HG02642 (cell line): Measurements from ENCODE around the gene CLEC20A.
"Not testable (repeated sequence)": the region's sequence is repeated elsewhere in the genome, so short reads cannot be mapped to it uniquely, and the experiment has no call there.

Source experiments
- ATAC-seq: cut with Tn5 transposase; IDR thresholded peaks from one replicate; pipeline ENCODE4 v1.9.1; 2021; ENCODE audit warnings: mild to moderate bottlenecking; ENCODE audit not compliant: unreplicated experiment, poor library complexity

CLEC20A gene

DNA sequence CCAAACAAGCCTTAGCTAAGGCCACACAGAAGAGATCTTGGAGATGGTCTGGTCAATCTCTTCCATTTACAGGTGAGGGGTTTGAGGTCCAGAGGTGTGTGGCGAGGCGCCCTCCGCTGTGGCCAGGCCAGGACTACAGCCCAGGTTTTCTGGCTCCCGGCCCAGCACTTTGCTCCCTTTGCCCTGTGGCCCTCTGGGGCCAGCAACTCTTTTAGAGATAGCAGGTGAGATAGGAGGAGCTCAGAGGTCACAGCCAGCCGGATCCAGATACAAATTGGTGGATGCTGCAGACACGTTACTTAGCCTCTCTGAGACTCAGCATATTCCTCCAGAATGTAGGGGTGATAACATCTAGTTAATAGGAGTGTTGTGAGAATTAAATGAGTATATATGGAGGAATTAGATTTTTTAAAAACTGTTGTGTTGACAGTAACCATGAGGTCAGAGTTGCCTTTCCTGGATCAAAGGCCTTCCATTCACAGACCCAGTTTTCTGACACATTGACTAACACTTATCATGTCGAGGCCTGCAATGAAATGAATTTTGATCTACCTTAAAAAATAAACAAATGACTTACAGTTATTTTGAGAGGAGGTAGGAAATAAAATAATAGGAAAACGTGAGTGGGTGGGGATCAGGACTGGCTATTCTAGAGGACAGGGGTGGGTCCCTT is 32.7 kb upstream of the CLEC20A start:
- no peak for ATAC-seq

DNA sequence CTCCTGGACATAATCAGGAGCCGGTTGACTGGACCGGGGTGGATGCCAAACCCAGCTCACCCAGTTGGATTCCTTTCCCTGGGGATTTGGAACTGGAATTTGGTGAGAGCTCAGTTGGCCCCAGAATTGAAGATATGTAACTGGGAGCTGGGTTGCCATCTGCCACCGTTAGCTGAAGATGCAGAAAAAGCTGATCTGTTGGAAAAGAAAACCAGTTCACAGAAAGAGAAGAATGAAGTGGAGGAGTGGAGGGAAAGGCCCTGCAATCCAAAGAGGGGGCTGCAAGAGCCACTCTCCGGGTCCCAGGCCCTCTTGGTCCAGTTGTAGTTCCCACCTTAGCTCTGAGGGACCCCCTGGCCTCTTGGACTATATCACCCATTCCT is 32.2 kb upstream of the CLEC20A start:
- no peak for ATAC-seq

DNA sequence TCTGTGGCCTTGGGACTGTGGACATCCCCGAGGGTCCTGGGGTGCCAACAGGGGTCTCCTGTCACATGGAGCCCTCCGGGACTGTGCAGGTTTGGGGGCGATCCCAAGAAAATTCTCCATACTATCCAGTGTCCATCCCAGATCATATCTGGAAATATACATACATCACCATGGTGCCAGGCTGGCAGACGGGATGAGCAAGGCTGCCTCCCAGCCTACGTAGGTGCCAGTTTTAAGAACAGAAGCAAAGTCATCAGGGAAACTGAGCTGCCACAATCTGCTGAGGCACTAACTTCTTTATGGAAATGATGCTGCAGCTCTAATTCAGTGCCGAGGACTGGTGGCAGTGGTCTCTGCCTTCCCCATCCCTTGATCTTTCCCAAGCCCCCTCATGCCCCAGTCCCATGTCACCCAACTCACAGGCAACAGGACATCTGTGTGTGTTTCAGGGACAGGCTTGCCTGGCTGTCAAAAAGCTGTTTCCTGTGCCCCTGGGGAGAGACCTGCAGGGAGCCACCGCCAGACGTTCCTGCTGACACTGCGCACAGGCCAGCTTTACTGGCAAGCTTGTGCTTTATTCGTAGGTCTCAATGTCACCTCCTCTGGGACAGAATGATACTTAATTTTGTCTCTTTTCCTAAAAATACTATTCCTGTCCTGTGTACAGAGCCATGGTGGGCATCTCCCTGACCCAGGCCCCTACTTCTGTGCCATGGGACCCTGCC is 31.6 kb upstream of the CLEC20A start:
- ATAC-seq: no peak

GRCh38 chr1:178527117-178527516 is 30.4 kb upstream of the CLEC20A start:
- ATAC-seq: no peak

- no peak for ATAC-seq
These were observed 24.5 kb upstream of the CLEC20A start for GRCh38 chr1:178521241-178521640.

GRCh38 chr1:178520803-178521202 is 24.0 kb upstream of the CLEC20A start:
- no peak for ATAC-seq

DNA sequence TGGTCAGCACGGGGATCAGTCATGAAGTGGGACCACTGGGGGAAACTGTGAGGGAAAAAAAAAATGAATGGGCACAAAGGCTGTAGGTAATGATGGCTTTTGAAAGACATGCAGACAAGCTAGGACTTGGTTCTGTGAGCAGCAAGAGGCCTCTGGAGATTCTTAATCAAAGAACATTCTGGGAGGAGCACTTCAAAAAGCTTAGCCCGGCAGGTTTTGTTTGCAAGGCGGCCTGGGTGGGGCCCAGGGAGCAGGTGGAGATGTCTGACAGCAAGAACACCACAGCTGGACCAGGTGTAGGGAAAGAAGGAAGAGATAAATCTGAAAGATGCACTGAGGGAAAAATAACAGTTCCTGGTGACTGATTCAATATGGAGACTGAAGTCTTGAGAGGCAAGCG is 22.1 kb upstream of the CLEC20A start:
- no peak for ATAC-seq

DNA sequence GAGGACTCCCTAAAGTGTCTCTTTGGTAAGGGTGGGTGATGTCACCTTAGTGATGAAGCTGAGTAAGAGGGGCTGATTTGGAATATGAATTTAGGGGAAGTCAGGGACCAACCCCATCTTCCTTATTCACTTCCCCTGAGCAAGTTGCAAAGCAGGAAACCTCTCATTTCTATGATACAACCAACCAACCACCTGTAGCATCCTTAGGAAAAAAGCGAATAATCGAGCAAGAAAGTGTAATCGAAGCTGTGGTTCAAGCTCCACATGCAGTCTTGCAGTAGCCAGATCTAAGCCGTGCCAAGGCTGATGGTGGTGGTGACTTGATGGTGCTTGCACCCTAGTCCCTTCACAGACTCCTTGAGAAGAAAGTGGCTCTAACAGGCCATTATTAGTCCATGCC is 19.3 kb upstream of the CLEC20A start:
- no peak for ATAC-seq

DNA sequence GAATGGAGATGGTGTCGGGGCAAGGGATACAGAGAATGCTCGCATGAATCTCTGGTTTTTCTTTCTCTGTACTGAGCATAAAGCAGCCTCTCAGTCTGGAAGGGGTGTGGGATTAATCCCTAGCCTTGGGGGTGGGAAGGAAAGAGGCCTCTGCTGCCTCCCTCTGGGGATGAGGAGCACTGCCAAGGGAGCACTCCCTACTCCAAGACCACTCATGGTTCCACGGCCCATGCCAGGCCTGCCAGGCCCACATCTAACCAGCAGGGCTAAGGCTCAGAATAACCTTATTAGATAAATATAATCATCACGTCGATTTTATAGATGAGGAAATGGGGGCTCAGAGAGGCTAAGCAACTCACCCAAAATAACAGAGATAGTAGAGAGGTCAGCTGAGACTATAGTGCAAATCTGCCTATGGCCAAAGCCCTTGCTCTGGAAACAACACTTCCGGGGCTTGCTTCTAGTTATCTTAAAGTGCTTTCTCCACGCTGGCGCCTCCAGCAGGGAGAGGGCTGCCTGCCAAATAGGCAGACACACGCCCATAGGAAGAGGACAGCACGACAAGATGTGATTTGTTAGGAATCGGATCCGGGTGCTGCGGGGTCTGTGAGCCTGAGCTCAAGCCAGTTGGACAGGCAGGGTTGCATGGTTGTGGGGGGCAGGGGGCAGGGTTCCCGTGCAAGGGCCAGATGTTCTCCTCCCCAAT is 16.7 kb upstream of the CLEC20A start:
- no peak for ATAC-seq

- no peak for ATAC-seq
These were observed 16.0 kb upstream of the CLEC20A start, which contains the start of gene TEX35 for GRCh38 chr1:178512566-178513277. Gene TEX35 (plus strand): TSS chr1:178513109. CDS start chr1:178513189, 80 bp downstream.

- no peak for ATAC-seq
These were observed 13.4 kb upstream of the CLEC20A start for GRCh38 chr1:178510155-178510554.

- no peak for ATAC-seq
These were observed 12.7 kb upstream of the CLEC20A start for GRCh38 chr1:178509414-178510007.

DNA sequence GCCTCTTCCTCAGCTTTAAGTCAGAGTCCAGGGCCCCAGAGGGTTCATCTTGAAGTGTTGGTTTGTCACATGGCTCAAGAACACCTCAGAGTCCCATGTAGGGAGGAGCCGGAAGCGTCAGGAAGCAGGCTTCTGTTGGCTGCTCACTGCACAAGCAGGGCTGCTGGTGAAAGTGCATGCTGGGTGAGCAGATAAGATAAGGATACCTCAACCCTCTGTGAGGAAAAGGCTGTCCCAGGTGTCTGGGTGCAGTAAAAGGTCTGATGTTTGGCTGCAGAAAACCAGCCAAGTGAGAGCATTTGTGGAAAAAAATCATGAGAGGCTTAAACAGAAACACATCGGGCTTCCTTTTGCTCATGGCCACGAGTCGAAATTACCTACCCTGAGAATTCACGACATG is 9.9 kb upstream of the CLEC20A start:
- no peak for ATAC-seq

DNA sequence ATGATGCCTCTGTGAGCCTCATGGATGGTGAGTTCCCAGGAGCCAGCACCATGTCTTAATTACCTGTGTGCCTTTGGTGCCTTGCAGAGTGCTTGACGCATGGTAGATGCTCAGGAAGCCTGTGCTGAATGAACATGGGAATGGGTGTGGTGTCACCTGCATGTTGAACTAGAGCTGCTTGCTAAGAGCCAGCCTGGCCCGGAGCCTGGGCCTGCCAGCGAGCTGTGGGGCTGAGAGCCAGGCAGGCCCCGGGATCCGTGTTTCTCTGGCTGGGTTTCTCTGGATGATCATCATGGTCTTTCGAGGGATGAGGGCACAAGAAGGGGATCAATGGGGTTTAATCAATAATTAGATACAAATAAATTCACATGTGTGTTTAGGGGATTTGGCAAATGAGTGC is 9.4 kb upstream of the CLEC20A start:
- no peak for ATAC-seq

GRCh38 chr1:178504286-178504685 is 7.5 kb upstream of the CLEC20A start:
- ATAC-seq: no peak

DNA sequence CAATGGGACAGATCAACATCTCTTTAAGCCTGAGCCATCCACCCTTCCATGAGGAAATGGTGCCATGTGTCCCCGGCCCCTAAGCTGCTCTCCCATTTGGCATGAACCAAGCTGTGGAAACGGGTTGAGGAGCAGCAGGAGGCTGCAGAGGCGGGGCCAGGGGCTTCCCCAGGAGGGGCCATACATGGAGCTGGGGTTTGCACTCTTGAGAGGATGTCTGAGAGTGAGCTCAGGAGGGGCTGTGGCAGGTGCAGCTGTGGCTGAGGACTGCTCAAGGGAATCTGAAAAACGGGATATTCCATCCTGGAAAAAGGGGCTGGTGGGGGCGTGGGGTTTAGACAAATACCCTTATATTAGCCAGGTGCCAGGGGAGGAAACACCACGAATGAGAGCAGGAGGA is 7.1 kb upstream of the CLEC20A start:
- no peak for ATAC-seq

DNA sequence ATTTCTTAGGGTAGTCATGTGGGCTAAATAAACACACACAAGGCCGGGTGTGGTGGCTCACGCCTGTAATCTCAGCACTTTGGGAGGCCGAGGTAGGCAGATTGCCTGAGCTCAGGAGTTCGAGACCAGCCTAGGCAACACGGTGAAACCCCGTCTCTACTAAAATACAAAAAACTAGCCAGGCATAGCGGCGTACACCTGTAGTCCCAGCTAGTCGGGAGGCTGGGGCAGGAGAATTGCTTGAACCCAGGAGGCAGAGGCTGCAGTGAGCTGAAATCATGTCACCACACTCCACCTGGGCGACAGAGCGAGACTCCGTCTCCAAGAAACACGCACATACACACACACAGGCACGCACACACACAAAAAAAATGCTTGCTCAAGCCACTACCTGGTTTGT is 6.6 kb upstream of the CLEC20A start:
- ATAC-seq: not testable (repeated sequence)

- ATAC-seq: no peak
These were observed 6.1 kb upstream of the CLEC20A start for GRCh38 chr1:178502856-178503255.

GRCh38 chr1:178502330-178502714 is 5.6 kb upstream of the CLEC20A start:
- ATAC-seq: no peak

DNA sequence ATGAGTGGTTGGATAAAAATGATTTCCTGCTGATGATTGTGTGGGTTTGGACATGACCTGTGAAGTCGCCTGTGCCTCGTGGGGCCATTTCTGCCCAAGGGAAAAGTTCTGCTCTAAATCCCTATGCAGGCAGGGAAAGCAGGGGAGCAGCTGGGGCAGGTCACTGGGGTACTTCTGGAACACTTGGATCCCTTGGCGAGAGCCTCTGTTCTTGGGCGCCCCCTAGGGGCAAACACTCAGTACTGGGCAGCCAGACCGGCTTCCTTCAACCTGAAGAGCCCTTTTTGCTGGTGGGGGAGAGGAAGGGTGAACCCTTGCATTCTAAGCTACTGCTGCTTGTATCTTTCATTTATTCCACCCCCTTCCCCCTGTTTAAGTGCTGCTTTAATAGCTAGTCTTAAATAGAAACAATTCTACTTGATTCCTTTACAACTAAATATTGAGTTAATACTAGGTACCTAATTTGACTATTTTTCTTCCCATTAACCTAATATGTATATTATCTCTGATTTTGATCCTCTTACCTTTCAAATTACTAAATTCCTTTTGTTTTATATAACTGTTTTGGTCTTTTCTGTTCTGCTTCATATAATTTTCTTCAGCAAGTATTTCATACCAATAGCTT is 5.1 kb upstream of the CLEC20A start:
- peak; percentile 83 for ATAC-seq
